NCI-H146 treated with DMSO at 0.1 percent for 48 hours (cell line): ENCODE results near the gene CDSN.
"Not testable (repeated sequence)": the region's sequence is repeated elsewhere in the genome, so short reads cannot be mapped to it uniquely, and the experiment has no call there.

Source experiments
- DNase-seq: peaks from one replicate; lab custom pipeline; 2025; ENCODE audit not compliant: unreplicated experiment; lab: John Stamatoyannopoulos, UW

The CDSN gene

DNA sequence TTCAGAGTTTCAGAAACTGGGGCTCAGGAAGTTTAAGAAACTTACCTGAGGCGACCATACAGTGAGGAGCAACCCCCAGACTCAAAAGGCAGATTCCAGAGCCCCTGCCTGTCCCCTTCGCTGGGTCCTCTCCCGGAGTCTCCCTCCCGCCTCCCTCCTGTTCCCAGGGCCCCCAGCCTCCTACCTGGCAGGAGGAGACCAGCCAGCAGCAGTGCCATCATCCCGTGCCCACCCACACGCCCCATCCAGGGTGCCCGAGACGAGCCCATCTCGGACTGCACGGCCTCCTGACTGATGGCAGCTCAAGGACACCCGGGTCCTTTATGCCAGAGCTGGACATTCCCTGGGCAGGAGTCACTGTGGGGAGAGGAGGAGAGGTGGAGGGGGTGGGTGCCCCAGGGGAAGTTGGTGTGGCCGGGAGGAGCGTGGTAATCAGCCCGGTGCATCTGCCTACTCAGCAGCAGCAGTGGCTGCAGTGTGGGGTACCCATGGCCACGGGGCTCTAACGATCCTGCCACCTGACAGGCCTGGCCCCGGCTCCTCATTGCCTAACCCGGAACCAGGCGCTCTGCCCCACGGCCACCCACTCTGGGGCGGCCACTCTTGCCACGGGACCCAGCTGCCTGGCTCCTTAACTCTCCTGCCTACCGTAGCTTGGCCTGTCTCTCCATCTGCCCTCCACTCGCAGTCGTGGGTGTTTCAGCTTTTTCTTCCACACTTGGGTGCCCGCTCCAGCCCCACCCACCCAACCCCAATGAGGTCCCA lies at the start of gene CDSN:
TSS of gene CDSN (minus strand) at position 296 of the 765 bp plus-strand sequence. CDS start at position 269, 27 bp downstream.
- DNase-seq, result no peak

DNA sequence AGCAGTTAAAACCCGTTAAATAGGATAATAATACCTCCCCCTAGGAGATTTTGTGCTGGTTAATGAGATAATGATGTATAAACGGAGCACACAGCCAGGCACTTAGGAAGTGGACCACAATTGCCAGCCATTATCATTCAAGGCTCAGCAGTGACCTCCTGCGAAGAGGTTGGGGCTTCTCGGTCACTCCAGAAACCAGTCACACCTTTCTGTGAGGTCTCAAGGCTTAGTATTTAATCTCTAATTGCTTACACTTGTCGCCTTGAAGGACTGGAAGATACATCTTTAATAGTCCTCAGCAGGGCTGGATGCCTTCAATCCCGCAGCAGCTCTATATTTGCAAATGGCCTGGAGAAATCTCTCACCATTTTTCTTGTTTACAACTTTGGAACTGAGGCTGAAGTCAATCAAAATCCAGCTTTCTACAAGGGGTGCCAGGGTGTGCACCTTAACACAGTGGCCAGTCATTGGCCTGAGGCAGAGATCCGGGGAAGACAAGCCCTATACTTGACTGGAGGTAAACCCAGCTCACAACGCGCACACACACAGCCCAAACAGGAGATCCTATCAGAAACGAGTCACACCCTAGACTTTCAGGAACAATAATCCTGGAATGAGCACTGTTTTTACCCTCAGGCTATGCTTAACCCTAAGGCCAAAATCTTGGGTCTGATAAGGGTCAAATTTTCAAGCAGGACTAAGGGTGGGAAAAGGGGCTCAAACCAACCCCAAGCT lies 49.0 kb upstream of the CDSN start:
- DNase-seq, result no peak

DNA sequence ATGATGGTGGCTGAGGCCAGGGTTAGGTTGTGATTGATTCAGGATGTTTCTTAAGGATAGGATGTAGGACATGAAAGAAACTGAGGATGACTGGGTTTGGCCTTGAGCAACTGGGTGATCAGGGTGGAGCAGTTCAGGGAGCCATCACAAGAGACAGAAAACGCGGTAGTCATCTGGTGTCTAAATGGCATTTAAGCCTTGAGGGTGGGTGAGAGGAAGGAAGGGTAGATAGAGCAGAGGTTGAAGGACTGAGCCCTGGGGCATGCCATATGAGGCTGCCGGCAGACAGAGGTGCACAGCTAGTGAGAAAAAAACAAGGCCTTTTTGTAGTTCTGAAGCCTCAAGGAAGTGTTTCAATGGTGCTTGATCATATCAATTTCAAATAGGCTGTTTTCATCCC lies 48.4 kb upstream of the CDSN start:
- DNase-seq, result no peak

GRCh38 chr6:31165986-31166385 lies 45.7 kb upstream of the CDSN start:
- DNase-seq, result no peak

GRCh38 chr6:31165064-31165832 lies 45.0 kb upstream of the CDSN start:
- DNase-seq, result not testable (repeated sequence)

DNA sequence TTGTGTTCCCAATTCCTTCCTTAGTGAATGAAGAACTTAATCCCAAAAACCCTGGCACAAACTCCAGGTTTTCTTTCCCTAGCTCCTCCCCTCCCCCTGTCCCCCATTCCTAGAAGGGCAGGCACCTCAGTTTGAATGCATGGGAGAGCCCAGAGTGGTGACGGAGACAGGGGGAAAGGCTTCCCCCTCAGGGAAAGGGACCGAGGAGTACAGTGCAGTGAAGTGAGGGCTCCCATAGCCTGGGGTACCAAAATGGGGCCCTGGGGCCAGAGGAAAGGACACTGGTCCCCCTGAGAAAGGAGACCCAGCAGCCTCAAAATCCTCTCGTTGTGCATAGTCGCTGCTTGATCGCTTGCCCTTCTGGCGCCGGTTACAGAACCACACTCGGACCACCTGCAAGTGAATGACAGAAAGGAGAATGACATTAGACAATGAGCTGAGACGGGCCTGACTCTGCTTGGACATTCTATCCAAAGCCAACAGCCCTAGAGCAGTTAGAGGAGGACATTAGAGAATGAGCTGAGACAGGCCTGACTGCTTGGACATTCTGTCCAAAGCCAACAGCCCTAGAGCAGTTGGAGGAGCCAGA lies 44.3 kb upstream of the CDSN start:
- not testable (repeated sequence) for DNase-seq

DNA sequence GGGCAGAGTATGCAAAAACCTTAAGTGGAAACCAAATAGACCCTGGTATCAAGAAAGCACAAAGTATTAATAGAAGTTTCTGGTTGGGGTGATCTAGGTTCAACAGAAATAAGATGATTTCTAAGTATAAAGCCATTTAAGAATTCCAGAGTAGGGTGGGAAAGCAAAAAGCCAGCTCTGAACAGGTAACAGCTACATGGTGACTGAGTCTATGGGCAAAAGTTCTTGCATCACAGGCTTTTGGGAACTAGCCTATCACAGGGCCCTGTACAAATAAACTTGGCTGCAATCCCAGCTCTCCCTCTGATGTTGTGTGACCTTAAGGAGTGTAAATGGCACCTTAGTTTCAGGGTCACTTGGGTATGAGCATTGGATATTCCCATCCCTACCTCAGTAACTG lies 43.7 kb upstream of the CDSN start:
- no peak for DNase-seq

- no peak for DNase-seq
Measured at GRCh38 chr6:31162463-31163165, 42.4 kb upstream of the CDSN start.

DNA sequence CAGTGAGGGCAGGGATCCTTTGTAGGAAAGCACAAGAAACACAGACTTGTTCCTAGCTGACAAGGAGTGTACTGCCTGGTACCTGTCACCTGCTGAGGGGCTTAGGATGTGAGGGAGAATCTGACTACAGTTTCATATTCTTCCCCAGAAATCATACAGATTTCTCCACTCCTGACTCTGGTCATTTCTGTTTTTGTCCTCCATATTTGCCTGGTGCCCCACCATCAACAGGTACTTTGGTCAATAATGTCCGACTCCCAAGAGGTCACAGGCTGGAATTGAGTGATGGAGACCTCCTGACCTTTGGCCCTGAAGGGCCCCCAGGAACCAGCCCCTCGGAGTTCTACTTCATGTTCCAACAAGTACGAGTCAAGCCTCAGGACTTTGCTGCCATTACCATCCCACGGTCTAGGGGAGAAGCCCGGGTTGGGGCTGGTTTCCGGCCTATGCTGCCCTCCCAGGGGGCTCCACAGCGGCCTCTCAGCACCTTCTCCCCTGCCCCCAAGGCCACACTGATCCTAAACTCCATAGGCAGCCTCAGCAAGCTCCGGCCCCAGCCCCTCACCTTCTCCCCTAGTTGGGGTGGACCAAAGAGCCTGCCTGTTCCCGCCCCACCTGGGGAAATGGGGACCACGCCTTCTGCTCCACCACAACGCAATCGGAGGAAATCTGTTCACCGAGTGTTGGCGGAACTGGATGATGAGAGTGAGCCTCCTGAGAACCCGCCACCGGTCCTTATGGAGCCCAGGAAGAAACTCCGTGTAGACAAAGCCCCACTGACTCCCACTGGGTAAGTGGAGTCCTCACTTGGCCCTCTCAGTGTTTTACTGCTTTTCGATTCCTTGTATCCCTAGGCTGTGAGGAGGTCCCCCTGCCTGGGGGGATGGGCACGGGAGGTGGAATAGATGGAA lies 41.2 kb upstream of the CDSN start:
- no peak for DNase-seq

- DNase-seq, result peak; percentile 10
Measured at GRCh38 chr6:31158863-31159855, 38.9 kb upstream of the CDSN start.

GRCh38 chr6:31158140-31158862 lies 38.1 kb upstream of the CDSN start, which contains the start of gene TCF19:
Gene TCF19, plus strand, starts transcription at chr6:31158589. Its CDS starts 881 bp downstream, at chr6:31159470.
- DNase-seq, result peak; percentile 96

GRCh38 chr6:31157513-31158139 lies 37.4 kb upstream of the CDSN start, which contains the start of gene CCHCR1:
Gene CCHCR1, minus strand, starts transcription at chr6:31157802. Its CDS starts 202 bp downstream, at chr6:31157600.
- DNase-seq, result peak; percentile 36

DNA sequence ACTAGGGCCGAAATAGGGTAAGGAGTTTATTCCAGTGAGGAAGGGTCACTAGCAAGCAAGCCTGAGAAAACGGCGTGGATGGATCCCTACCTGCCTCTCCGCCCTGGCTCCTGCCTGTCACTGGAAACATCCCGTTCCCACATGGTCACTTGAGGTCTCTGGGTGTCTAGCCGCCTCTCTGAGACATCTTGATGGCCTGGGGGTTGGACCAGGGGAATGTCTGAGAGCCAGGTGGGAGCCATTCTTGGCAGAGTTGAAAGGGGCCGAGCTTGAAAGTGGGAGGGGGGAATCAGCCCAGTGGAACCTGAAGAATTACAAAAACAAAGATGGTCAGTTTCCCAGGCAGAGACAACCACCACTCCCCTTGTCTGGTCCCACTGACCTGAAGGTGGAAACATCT lies 36.4 kb upstream of the CDSN start:
- DNase-seq, result no peak

GRCh38 chr6:31154436-31154835 lies 34.2 kb upstream of the CDSN start:
- no peak for DNase-seq

DNA sequence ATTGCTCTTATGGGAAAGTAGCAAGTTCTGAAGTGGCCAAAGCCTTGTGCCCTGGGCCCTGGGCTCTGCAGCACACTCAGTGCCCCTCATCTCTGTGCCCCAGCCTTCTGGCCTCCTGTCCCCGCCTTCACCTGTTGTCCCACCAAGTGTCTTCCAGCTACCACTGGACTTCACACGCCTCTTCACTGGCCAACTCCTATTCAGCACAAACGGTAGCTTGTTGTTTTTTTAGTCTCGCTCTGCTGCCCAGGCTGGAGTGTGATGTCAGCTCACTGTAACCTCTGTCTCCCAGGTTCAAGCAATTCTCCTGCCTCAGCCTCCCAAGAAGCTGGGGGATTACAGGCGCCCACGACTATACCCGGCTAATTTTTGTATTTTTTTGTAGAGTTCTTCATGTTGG lies 32.5 kb upstream of the CDSN start:
- no peak for DNase-seq

DNA sequence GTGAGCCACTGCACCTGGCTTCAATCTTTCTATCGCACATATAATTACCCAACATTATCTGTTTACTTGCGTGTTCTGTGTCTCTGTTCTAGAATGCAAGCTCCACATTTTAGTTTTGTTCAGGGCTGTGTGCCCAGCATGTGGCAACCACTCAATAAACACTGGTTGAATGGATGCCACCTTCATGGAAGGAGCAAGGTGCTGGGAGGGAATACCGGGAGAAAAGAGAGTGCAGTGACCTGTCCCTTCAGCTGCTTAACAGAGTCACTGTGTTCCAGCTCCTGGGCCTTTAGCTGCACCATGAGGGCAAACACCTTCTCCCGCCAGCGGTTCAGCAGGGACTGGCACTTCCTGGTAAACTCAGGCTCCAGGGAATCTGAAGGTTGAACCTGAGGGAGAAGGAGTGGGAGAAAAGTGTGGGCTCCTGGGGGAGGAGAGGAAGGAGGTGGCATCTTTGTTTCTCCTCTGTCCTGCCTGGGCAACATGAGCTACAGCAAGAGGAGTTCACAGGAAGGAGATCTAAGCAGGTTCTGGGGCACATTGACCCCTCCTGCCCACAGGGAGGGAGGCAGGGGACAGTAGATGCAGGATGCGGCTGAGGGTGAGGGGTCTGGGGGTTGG lies 29.7 kb upstream of the CDSN start:
- no peak for DNase-seq

GRCh38 chr6:31145386-31145785 lies 25.1 kb upstream of the CDSN start:
- DNase-seq, result no peak
